ENCODE results near the gene DCANP1. TPM values are rescaled to one million over a fixed set of nuclear protein-coding genes. Genes with fewer than 3 reads are reported as not detected.

Gene DCANP1
- total RNA-seq, 1 donor from 2014 or later = not detected

- Mint-ChIP-seq H3K27ac (no peak overlapping the region), H3K4me1 (ENCODE audit: unreplicated experiment) (peaks cover 39% of the 10 kb centered on the region)
Observed at GRCh38 chr5:135445306-135445985, 1.7 kb downstream of the DCANP1 start.

GRCh38 chr5:135444881-135445280 lies 2.3 kb downstream of the DCANP1 start:
- no peak for TF ChIP-seq CTCF (conservative IDR thresholded peaks at IDR 0.05)
- Mint-ChIP-seq H3K27me3 (peaks cover 18% of the 10 kb centered on the region), H3K4me1 (ENCODE audit: unreplicated experiment) (peaks cover 40% of the 10 kb centered on the region), H3K9me3 (no peaks in the 10 kb centered on the region), H3K27ac (no peak overlapping the region), H3K36me3 (peaks cover 4% of the 10 kb centered on the region), H3K4me3 (no peak overlapping the region)
- DNase-seq (ENCODE audit: extremely low spot score, unreplicated experiment) = peak; percentile 29

More at GRCh38 chr5:135445306-135445985, 1.7 kb downstream of the DCANP1 start:
- DNase-seq (ENCODE audit: extremely low spot score, unreplicated experiment) = peak; percentile 51
- Mint-ChIP-seq H3K9me3 (no peaks in the 10 kb centered on the region), H3K36me3 (peaks cover 4% of the 10 kb centered on the region), H3K27me3 (peaks cover 23% of the 10 kb centered on the region), H3K4me3 (no peak overlapping the region)
- TF ChIP-seq CTCF (conservative IDR thresholded peaks at IDR 0.05) = no peak

- Mint-ChIP-seq H3K4me1 (ENCODE audit: unreplicated experiment) (peaks cover 40% of the 10 kb centered on the region), H3K27me3 (peaks cover 18% of the 10 kb centered on the region), H3K9me3 (no peaks in the 10 kb centered on the region), H3K36me3 (peaks cover 4% of the 10 kb centered on the region), H3K27ac (no peak overlapping the region), H3K4me3 (no peak overlapping the region)
- TF ChIP-seq CTCF (conservative IDR thresholded peaks at IDR 0.05) = no peak
- peak; percentile 42 for DNase-seq (ENCODE audit: extremely low spot score, unreplicated experiment)
Observed at GRCh38 chr5:135444360-135444759, 2.8 kb downstream of the DCANP1 start.

- Mint-ChIP-seq H3K27ac (peak overlapping the region; percentile 2), H3K4me3 (peak overlapping the region; percentile 28), H3K9me3 (no peaks in the 10 kb centered on the region), H3K36me3 (peaks cover 4% of the 10 kb centered on the region), H3K4me1 (ENCODE audit: unreplicated experiment) (peaks cover 40% of the 10 kb centered on the region), H3K27me3 (peaks cover 15% of the 10 kb centered on the region)
- peak; percentile 59 for DNase-seq (ENCODE audit: extremely low spot score, unreplicated experiment)
- TF ChIP-seq CTCF (conservative IDR thresholded peaks at IDR 0.05) = no peak
Observed at GRCh38 chr5:135443161-135443960, 3.8 kb downstream of the DCANP1 start.

- Mint-ChIP-seq H3K27ac (peak overlapping the region; percentile 2), H3K36me3 (peaks cover 4% of the 10 kb centered on the region), H3K4me3 (peak overlapping the region; percentile 28), H3K4me1 (ENCODE audit: unreplicated experiment) (peaks cover 40% of the 10 kb centered on the region), H3K27me3 (peaks cover 15% of the 10 kb centered on the region), H3K9me3 (no peaks in the 10 kb centered on the region)
- DNase-seq (ENCODE audit: extremely low spot score, unreplicated experiment) = peak; percentile 42
- no peak for TF ChIP-seq CTCF (conservative IDR thresholded peaks at IDR 0.05)
Observed at GRCh38 chr5:135442431-135443160, 4.6 kb downstream of the DCANP1 start.
